Hepatic stellate cell (primary cell): Measurements from ENCODE around the gene SYNJ2.
A peak's percentile ranks its signal among the peaks of the same experiment; 100 is the strongest.

Experiments
- DNase-seq: peaks from one replicate; pipeline ENCODE4 v3.0.0; 2011; ENCODE audit warnings: low spot score

Gene SYNJ2

DNA sequence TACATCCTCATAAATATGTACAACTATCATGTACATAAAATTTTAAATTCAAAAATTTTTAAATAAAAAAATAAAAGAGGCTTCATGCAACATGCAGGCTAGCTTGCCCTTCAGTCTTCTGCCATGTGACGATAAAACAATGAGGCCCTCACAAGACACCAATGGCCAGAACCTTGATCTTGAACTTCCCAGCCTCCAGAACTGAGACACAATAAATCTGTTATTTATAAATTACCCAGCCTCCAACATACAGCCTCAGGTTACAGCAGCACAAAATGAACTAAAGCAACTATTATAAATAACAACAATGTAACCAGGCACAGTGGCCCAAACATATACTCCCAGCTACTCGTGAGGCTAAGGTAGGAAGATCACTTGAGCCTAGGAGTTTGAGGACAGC lies 143.6 kb downstream of the SYNJ2 start:
- DNase-seq, result no peak

DNA sequence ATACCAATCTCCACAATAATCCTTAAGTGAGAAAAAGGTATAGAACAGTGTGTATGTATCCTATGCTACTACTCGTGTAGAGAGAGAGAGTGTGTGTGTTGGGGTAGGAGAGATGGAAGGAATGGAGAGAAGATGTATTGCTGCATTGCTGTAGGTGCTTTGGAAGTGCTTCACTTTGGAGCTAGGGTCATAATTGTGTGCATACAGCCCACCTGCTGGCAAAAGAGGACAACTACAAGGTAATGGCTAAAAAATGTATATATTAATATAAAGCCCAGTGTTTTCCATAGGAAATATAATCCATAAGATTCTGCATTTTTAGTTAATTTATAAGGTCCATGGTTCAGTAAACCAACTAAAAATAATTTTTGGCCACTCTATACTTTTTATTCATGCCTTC lies 150.3 kb downstream of the SYNJ2 start:
- peak; percentile 11 for DNase-seq

DNA sequence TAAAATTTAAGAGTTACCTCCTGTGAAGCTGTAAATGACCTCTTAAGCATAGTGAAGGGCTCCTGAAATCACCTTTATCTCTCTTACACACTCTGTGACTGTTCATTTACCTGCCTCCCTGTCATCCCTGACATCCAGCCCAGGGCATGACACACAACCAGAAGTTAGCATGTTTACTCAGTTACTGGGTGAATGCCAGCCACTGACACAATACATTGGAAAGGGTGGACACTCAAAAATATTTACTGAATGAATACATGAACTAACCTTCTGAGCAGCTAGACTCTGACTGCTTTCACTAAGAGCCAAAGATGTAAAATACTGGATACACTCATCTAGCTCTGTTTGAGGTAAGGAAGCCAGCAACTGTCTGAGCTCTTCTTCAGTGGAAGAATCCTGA lies 161.1 kb downstream of the SYNJ2 start:
- DNase-seq, result peak; percentile 12

DNA sequence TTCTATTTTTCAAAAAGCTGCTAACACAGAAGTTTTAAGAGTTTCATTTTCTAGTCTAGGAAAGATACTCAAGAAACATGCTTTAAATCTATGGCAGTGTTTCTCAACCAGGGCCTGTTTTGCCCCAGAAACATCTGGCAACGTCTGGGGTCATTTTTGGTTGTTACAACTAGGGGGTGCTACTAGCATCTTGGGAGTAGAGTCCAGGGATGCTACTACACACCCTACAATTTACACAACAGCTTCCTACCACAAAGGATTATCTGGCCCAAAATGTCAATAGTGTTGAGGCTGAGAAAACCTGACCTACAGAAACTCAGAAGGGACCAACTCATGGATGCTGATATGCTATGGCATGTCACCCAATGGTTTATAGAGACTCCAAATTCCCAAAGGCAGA lies 162.0 kb downstream of the SYNJ2 start:
- no peak for DNase-seq
